NT2/D1 (cell line): ENCODE data around the gene FRMD3.

Source experiments
- SUZ12 ChIP-seq: IDR thresholded peaks from 2 replicates; pipeline ENCODE4 v1.6.1; 2011; ENCODE audit not compliant: insufficient read length, insufficient read depth; ENCODE audit errors: extremely low read depth
- YY1 ChIP-seq: IDR thresholded peaks from 2 replicates; pipeline ENCODE4 v1.6.1; 2011; ENCODE audit not compliant: insufficient read length, insufficient read depth

DNA sequence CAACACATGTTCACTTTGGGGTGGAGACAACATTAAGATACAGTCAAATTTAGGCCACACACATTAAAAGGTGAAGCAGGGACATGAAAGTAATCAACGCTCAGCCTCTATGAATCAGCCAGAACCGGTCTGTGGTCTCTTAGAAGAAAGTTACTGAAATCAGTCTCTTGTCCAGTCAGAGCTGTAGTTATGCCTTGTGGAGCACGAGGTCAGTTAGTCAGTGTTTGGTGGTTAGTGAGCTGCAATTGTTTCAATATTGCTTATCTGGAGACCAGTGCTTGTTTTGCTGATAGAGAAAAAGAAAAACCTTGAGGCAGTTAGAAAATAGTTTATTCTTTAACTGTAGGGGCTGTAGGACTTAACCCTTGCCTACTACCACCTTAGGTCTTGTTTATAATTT lies 317.5 kb downstream of the FRMD3 start:
- TF ChIP-seq YY1, result no peak
- no peak for TF ChIP-seq SUZ12
